ENCODE measurements around the gene RNF145.

RNF145 gene

GRCh38 chr5:159133041-159133741, 76.2 kb downstream of the RNF145 start:
- Histone ChIP-seq H3K36me3 (no peaks in the 10 kb centered on the region), H3K9me3 (no peaks in the 10 kb centered on the region), H3K27me3 (no peaks in the 10 kb centered on the region), H3K4me3 (ENCODE audit: low read depth, low read length) (peak overlapping the region; percentile 22; the same call in 1 of the 2 replicates), H3K4me1 (peaks cover 7% of the 10 kb centered on the region)
- TF ChIP-seq CTCF (IDR thresholded peaks at IDR 0.05; ENCODE audit: low read depth, low read length) = peak; percentile 75
- DNase-seq = peak; percentile 14

- no peaks in the 10 kb centered on the region for H3K36me3 ChIP-seq
- peak overlapping the region; percentile 22; the same call in 1 of the 2 replicates for H3K4me3 ChIP-seq (ENCODE audit: low read depth, low read length)
- H3K9me3 ChIP-seq = no peaks in the 10 kb centered on the region
- H3K4me1 ChIP-seq = peaks cover 7% of the 10 kb centered on the region
- no peaks in the 10 kb centered on the region for H3K27me3 ChIP-seq
- DNase-seq = no peak
- no peak for TF ChIP-seq CTCF (IDR thresholded peaks at IDR 0.05; ENCODE audit: low read depth, low read length)
Measured at GRCh38 chr5:159132429-159133040, 76.8 kb downstream of the RNF145 start.

DNA sequence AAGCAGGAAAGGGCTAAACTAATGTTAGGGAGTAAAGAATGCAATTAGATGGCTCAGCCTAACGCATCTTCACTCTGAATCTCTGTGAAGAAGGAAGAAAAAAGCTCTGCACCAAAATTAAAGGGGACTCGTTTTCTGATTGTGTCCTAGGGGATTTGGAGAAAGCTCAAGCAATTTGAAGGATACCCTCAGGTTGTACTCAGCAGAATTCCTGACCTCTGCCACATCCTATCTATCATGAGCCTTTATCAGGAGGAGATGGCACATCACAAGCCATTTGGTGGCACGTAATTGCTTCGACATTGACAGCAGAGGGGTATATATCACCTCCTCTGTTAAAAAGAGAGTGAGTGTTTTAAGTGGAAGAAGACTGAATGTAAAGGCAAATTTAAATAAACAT, 77.4 kb downstream of the RNF145 start:
- H3K4me3 ChIP-seq (ENCODE audit: low read depth, low read length) = no peak overlapping the region
- DNase-seq = no peak
- no peak for TF ChIP-seq CTCF (IDR thresholded peaks at IDR 0.05; ENCODE audit: low read depth, low read length)

DNA sequence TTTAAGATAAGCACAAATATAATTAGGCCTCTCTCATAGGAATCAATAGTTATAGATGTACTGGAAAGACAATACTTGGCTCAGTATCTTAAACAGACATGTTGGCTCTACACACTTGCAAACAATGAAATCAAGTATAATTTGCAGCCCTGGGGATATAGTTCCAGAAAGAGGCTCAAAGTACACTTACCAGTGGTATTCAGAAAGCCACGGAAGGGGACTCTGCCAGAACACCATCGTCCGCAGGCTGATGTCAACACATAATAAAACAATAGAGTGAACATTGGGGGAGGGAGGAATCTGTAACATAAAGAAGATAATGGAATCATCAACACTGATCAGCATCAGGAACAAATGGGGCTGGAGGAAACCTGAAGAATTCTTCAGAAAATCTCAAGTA, 78.5 kb downstream of the RNF145 start:
- H3K36me3 ChIP-seq = no peaks in the 10 kb centered on the region
- TF ChIP-seq CTCF (IDR thresholded peaks at IDR 0.05; ENCODE audit: low read depth, low read length) = no peak
- no peak overlapping the region for H3K4me3 ChIP-seq (ENCODE audit: low read depth, low read length)
- peaks cover 7% of the 10 kb centered on the region for H3K4me1 ChIP-seq
- no peak for DNase-seq
- no peaks in the 10 kb centered on the region for H3K9me3 ChIP-seq
- H3K27me3 ChIP-seq = no peaks in the 10 kb centered on the region

More for the DNA sequence above, 77.4 kb downstream of the RNF145 start:
- Histone ChIP-seq H3K4me1 (peaks cover 7% of the 10 kb centered on the region), H3K27me3 (no peaks in the 10 kb centered on the region), H3K9me3 (no peaks in the 10 kb centered on the region), H3K36me3 (no peaks in the 10 kb centered on the region)

- no peak overlapping the region for H3K4me3 ChIP-seq (ENCODE audit: low read depth, low read length)
- H3K36me3 ChIP-seq = no peaks in the 10 kb centered on the region
- DNase-seq = peak; percentile 42
- no peaks in the 10 kb centered on the region for H3K27me3 ChIP-seq
- no peak for TF ChIP-seq CTCF (IDR thresholded peaks at IDR 0.05; ENCODE audit: low read depth, low read length)
- peaks cover 7% of the 10 kb centered on the region for H3K4me1 ChIP-seq
- no peaks in the 10 kb centered on the region for H3K9me3 ChIP-seq
Measured at GRCh38 chr5:159128070-159128541, 81.2 kb downstream of the RNF145 start.

GRCh38 chr5:159123700-159124099, 85.7 kb downstream of the RNF145 start:
- H3K4me3 ChIP-seq (ENCODE audit: low read depth, low read length) = no peak overlapping the region
- no peaks in the 10 kb centered on the region for H3K4me1 ChIP-seq
- no peak for DNase-seq
- H3K9me3 ChIP-seq = no peaks in the 10 kb centered on the region
- no peaks in the 10 kb centered on the region for H3K36me3 ChIP-seq
- TF ChIP-seq CTCF (IDR thresholded peaks at IDR 0.05; ENCODE audit: low read depth, low read length) = no peak
- H3K27me3 ChIP-seq = no peaks in the 10 kb centered on the region
